GM10266 (cell line): Measurements from ENCODE around the gene OTX2.

Experiments
- DNase-seq: peaks from one replicate; pipeline ENCODE4 v3.0.0; 2012; ENCODE audit errors: extremely low spot score
- TF ChIP-seq, protein P1 (sequence below): IDR thresholded peaks from 2 replicates; pipeline ENCODE4 v1.5.1; 2012; ENCODE audit warnings: mild to moderate bottlenecking, low read depth; ENCODE audit not compliant: control insufficient read depth, insufficient read depth; ENCODE audit errors: missing control alignments

The OTX2 gene

DNA sequence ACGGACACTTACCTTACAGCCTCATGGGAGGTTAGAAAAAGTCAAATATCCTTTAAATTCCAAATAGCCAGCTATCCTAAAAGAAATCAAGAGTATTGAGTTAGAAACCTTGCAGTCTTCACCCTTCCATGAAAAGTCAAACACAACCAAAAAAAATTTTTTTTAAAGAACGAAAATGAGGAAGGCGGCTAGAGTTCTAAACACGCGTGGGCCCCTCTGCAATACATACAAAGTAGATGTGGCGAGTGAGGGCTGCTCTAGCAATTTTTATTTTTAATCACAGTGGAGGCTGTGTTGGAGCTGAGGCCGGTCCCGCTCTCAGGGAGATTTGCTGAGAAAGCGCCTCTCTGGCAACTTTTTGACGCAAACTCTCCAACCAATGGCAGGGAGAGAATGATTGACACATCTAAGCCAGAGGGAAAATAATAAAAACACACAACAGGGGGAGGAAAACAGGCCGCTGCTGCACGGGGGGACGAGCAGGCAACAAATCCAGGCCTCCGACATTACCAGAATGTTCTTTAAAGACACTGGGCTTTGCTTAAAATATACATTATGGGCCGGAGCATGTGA is at the start of gene OTX2:
TSS of gene OTX2 (minus strand) at position 333 of the 573 bp plus-strand sequence. CDS start 5,023 bp downstream, outside the sequence.
- TF ChIP-seq, protein P1, sequence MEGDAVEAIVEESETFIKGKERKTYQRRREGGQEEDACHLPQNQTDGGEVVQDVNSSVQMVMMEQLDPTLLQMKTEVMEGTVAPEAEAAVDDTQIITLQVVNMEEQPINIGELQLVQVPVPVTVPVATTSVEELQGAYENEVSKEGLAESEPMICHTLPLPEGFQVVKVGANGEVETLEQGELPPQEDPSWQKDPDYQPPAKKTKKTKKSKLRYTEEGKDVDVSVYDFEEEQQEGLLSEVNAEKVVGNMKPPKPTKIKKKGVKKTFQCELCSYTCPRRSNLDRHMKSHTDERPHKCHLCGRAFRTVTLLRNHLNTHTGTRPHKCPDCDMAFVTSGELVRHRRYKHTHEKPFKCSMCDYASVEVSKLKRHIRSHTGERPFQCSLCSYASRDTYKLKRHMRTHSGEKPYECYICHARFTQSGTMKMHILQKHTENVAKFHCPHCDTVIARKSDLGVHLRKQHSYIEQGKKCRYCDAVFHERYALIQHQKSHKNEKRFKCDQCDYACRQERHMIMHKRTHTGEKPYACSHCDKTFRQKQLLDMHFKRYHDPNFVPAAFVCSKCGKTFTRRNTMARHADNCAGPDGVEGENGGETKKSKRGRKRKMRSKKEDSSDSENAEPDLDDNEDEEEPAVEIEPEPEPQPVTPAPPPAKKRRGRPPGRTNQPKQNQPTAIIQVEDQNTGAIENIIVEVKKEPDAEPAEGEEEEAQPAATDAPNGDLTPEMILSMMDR, result no peak
- DNase-seq, result no peak

DNA sequence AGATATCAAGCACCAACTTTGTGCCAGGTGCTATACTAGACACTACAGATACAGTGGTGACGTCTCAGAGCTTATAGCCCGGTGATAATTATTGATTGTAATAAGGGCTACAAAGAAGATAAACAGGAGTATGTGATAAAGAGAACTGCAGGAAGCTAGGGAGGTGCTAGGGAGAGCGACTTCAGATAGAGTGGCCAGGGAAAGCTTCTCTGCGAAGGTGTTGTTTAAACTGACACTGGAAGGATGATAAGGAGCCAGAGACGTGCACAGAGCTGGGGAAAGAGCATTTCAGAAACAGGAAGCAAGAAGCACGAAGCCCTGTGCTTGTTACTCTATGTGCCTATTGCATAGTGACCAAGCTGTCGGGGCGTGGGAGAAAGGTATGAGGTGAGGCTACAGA is 48.1 kb upstream of the OTX2 start:
- TF ChIP-seq, protein P1, result no peak
- no peak for DNase-seq

DNA sequence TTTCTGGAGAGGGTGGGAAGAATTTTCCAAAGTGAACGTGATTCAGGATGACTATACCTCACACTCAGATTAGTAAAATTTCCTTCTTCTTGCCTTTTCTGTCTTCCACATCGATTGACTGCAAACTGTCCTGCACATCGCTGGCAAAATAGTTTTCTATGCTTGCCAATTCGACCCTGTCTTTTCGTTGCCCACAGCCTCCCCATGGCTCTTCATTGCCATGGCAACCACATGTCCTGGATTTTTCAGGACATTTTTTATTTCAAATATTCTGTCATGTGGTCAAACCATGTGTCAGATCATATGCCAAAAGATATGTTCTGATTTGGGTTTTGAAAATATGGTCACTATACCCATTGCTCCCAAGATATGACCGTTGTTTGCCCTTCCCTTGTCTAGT is 46.9 kb upstream of the OTX2 start:
- TF ChIP-seq, protein P1, result no peak
- no peak for DNase-seq

DNA sequence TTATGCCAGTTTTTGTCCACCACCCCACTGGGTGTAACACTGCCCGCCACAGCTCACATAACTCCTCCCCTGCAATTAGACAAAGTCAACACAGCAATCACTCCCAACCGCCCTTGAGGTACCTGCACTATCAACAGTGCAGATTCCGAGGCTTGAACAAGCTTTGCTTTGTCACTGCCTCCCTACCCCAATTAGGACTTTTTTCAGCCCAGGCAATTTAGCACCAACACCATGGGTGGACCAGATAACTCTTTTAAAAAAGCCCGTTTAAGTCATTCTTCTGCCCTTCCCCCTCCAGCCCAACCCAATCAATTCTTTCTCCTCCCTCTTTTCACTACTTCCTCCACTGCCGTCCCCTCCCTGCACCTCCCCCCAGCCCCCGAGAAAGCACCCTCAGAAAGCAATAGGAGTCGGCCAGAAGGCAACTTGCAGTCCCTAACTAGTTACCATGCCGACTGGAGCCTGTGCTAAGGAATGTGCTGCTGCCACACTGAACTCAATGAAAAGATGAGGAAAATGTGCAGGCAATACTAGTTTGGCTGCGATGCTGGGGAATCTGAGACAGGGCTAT is 45.7 kb upstream of the OTX2 start:
- TF ChIP-seq, protein P1, result no peak
- DNase-seq, result no peak

DNA sequence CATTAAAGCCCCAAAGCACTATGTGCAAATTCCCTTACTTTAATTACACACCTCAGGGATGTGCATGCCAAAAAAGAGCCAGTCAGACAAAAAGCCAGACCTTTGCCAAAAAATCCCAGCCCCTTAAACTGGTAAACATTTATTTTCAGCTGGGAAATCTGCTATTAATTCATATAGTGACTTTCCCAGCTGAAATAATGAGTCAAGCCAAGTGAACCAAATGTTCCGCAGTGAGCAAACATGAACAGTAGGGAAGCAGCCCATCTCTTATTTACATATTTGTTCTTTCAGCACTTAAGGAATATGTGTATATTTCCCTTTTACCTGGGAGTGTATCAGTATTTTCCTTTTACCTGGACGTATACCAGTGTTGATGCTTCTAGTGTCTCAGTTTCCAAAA is 44.0 kb upstream of the OTX2 start:
- TF ChIP-seq, protein P1, result no peak
- DNase-seq, result no peak

DNA sequence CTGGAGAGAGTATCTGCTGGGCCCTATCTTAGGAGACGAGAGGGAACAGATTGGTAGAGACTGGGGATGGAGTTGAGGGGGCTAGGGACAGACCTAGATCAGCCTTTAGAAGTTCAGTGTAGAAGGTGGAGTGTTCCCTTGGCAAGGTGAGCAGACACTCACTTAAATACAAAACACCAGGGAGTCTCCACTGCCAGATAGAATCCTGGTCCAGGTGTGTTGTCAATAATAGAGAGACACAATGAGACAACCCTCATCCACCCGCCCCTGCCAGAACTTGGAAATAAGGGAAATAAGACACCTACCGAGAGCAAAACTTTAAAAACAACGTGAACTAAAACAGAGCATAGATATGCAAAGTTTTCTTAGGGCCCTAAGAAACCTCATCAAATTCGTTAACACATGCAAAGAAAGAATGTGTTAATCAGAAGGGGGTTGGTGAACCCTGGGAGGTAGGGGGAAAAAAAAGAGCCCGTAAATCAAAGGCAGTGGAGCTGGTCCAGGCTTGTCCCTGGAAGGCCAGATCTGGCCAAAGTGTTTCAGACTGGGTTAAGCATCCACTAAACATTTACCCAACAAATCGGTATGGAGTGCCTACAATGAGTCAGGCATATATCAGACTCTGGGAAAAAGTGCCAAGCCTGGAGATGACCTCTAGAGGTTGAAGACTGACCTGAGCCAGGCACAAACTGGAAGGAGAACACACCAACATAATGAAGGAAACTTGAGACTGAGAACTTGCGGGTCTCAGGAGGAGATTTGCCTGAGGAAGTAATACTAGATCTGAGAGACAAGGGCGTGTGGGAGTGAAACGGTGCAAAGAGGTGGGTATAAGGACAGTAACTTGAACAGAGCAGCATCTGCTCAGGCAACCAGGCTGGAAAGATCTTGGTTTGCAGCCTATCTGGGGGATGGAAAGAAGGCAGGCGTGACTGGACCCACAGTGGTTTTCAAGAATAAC is 37.0 kb upstream of the OTX2 start:
- no peak for DNase-seq
- TF ChIP-seq, protein P1, result no peak
